Stomach (tissue), 9 donors: ENCODE measurements around the gene MTM1. TPM values are rescaled to one million over a fixed set of nuclear protein-coding genes. Genes with fewer than 3 reads are reported as not detected.

Experiments used
- DNase-seq, 2 donors: peaks; one replicate each; pipeline versions ENCODE4 v3.0.0 to v3.0.0-alpha.2; 2013 to 2019
- H3K27ac ChIP-seq, 5 donors: fragments of 200-600 bp in 4 of 5; sonication (generic) in 4 of 5; one replicate each; pipeline ENCODE4 v1.5.1; 2013 to 2019; ENCODE audit warnings: mild to moderate bottlenecking in 1 of 5, moderate library complexity in 1 of 5
- H3K27me3 ChIP-seq, 3 donors: fragments of 200-600 bp; sonication (generic); one replicate each; pipeline ENCODE4 v1.5.1; 2017 to 2019; ENCODE audit warnings: mixed run types in 1 of 3
- H3K36me3 ChIP-seq, 4 donors: fragments of 200-600 bp; sonication (generic); 1 replicate in 3 of 4; 2 replicates in 1 of 4; pipeline ENCODE4 v1.5.1; 2016 to 2019
- H3K4me1 ChIP-seq, 4 donors: fragments of 200-600 bp; sonication (generic); one replicate each; pipeline ENCODE4 v1.5.1; 2016 to 2019
- H3K4me3 ChIP-seq, 4 donors: fragments of 200-600 bp; sonication (generic) in 3 of 4; one replicate each; pipeline ENCODE4 v1.5.1; 2016 to 2019; ENCODE audit warnings: mild to moderate bottlenecking in 1 of 4
- H3K9me3 ChIP-seq, 4 donors: fragments of 200-600 bp; sonication (generic); one replicate each; pipeline ENCODE4 v1.5.1; 2016 to 2019
- CTCF ChIP-seq, 7 experiments: fragments of 450-650 bp in 4 of 7; fragments of 200-600 bp in 3 of 7; sonication (generic) in 3 of 7; IDR thresholded peaks; one replicate each; pipeline ENCODE4 v1.5.1; 2016 to 2019; ENCODE audit warnings: antibody characterized with exemption in 7 of 7, control low read depth in 2 of 7, mild to moderate bottlenecking in 1 of 7
- EP300 ChIP-seq: sonication (generic); formaldehyde crosslinking; IDR thresholded peaks from one replicate; pipeline ENCODE4 v1.6.1; 2017; ENCODE audit warnings: antibody characterized with exemption
- POLR2A ChIP-seq, 4 donors: fragments of 450-650 bp; IDR thresholded peaks; one replicate each; pipeline ENCODE4 v1.6.1; 2016; ENCODE audit warnings: antibody characterized with exemption in 4 of 4, control low read depth in 2 of 4, mild to moderate bottlenecking in 1 of 4, moderate library complexity in 1 of 4
- POLR2AphosphoS5 ChIP-seq, 3 donors: sonication (generic); formaldehyde crosslinking; IDR thresholded peaks; one replicate each; pipeline ENCODE4 v1.6.1; 2016; ENCODE audit warnings: antibody characterized with exemption in 3 of 3
- WGBS, 5 donors: extraction: QIAGEN DNeasy Blood & Tissue Kit in 3 of 5; methylation state at CpG; one replicate each; pipeline versions ENCODE4 v1.1.5 to v1.1.7; 2013 to 2018; 5-methylcytosine and 5-hydroxymethylcytosine counted together
- intact Hi-C: fragments of 100-400 bp; cut with DNase I; formaldehyde crosslinking; loops from one replicate; pipeline ENCODE4 v1.15.1; 2023; ENCODE audit warnings: low total_unique reads
- polyA plus RNA-seq, 3 donors: library from polyadenylated mRNA; stranded (reverse); fragments of 200-250 nt; gene quantifications; one replicate each; pipeline ENCODE4 v1.2.3, GENCODE V29; 2013
- total RNA-seq, 5 donors: library from RNA; depleted of rRNA; stranded (reverse); fragments of >200 nt; gene quantifications; one replicate each; pipeline versions ENCODE4 v1.1.0 to v1.2.3, GENCODE V29; 2014 to 2016
- donor health status: healthy with polysubstance abuse.
- donor health status: Bipolar disorder and iron deficiency.
- donor health status: healthy.

Gene MTM1
- total and polyA plus RNA-seq, 8 donors, result 3.5 to 28.0 (median 6.7) TPM

- no peaks in the 10 kb centered on the region for H3K9me3 ChIP-seq
- no peak overlapping the region for H3K27ac ChIP-seq
- no peak overlapping the region for H3K4me3 ChIP-seq
- no peaks in the 10 kb centered on the region for H3K36me3 ChIP-seq
- intact Hi-C loops, result no loop called here
- no peaks in the 10 kb centered on the region for H3K27me3 ChIP-seq
- TF ChIP-seq POLR2A (IDR thresholded peaks at IDR 0.05) (no peak), EP300 (no peak), CTCF (IDR thresholded peaks at IDR 0.05) (no peak), POLR2AphosphoS5 (IDR thresholded peaks at IDR 0.05) (no peak)
- no peak for DNase-seq
- 62 to 91% (median 88%) methylated on average over 4 of the region's 4 CpGs for WGBS, 5 donors
- H3K4me1 ChIP-seq, result peaks cover 0 to 5% (median 0%) of the 10 kb centered on the region in 4 donors
Observed at GRCh38 chrX:150719621-150720020, 151.2 kb downstream of the MTM1 start.

Other genes starting within 250 kb of the MTM1 start
- gene MAMLD1, start 205.3 kb upstream of the MTM1 start, total RNA-seq, result 1 to 10 TPM in 3 of 5 donors, under 1 TPM in 1, not detected in 1; 0.73 to 6.4 (median 1.5) TPM
- 1 to 10 TPM; 1.1 to 1.8 (median 1.7) TPM for gene MAMLD1, start 205.3 kb upstream of the MTM1 start, polyA plus RNA-seq
- 10 to 100 TPM in 3 of 5 donors, 1 to 10 TPM in 2; 4.7 to 36.4 (median 19.9) TPM for gene MTMR1, start 124.8 kb downstream of the MTM1 start, total RNA-seq
- 1 to 10 TPM; 5.4 to 9.4 (median 5.5) TPM for gene MTMR1, start 124.8 kb downstream of the MTM1 start, polyA plus RNA-seq